Fibroblast of skin of right quadriceps (primary cell): ENCODE data around the gene LRG1.
A peak's percentile ranks its signal among the peaks of the same experiment; 100 is the strongest.
"Not testable (repeated sequence)": the region's sequence is repeated elsewhere in the genome, so short reads cannot be mapped to it uniquely, and the experiment has no call there.

Source experiments
- DNase-seq: peaks from one replicate; pipeline ENCODE4 v3.0.0-alpha.2; 2013

The LRG1 gene

DNA sequence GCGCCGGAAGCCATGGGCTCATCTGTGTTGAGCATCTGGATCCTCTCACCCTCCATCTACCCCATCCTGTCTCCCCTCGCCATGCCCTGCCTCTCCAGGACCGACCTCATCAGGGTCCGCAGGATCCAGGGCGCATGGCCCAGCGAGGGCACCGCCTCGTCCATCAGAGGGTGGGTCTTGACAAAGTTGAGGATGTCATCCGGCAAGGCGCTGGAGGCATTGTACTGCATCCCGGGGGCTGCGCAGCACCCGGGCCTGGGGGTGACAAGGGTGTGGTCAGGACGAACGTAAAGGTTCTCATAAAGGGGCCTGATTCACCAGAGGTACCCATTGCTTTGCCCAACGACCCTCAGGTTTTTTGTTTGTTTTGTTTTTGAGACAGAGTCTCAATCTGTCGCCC lies 10.2 kb upstream of the LRG1 start:
- DNase-seq = no peak

DNA sequence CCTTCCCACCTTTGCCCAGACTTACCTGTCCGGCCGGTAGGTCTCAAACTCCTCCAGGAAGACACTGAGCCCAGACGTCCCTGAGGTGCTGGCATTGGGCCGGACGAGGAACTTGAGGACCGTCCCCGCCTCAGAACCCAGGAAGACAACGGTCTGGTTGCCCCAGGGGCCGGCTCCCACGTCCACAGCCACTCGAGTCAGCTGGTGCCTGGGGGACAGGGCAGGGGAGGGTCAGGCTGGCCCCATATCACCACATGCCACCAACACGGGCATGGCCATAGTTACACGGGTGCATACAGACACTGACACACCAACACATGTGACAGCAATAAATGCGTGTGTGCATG lies 8.4 kb upstream of the LRG1 start:
- DNase-seq = no peak

DNA sequence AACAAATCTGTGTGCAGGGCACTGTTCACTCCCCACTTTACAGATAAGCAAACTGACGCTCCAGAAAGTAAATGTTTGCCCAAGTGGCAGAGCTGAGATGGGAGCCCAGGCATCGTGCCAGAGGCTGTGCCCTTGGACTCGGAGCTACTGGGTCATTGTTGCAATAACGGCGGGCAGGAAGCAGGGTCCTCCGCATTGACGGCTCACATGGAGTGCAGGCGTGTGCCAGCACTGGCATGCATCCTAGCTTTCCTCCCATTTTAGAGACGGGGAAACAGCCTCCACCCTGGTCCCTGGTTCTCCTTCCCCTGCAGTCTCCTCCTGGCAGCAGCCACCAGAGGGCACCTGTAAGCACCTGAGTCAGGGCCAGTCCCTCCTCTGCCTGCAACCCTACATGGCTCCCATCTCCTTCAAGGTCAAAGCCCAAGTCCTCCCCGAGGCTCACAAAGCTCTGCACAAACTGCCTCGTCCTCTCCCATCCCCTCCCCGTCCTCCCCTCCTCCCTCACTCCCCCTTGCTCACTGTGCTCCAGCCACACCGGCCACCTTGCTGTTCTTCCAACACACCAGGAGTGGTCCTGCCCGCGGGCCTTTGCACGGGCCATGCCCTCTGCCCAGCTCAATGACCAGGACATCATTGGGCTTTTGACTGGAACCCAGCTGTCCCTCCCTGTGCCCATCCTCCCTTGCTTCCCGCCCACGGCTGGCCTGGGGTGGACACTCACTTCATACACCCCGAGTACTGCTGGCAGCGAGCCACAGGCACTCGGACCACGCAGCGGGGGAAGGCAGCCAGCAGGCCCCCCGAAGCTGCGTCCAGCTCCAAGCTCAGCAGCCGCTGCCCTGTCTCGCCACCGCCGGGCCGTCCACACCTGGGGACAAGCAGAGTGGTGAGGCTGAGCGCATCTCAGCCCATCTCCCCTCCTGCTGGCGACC lies 7.7 kb upstream of the LRG1 start:
- no peak for DNase-seq

DNA sequence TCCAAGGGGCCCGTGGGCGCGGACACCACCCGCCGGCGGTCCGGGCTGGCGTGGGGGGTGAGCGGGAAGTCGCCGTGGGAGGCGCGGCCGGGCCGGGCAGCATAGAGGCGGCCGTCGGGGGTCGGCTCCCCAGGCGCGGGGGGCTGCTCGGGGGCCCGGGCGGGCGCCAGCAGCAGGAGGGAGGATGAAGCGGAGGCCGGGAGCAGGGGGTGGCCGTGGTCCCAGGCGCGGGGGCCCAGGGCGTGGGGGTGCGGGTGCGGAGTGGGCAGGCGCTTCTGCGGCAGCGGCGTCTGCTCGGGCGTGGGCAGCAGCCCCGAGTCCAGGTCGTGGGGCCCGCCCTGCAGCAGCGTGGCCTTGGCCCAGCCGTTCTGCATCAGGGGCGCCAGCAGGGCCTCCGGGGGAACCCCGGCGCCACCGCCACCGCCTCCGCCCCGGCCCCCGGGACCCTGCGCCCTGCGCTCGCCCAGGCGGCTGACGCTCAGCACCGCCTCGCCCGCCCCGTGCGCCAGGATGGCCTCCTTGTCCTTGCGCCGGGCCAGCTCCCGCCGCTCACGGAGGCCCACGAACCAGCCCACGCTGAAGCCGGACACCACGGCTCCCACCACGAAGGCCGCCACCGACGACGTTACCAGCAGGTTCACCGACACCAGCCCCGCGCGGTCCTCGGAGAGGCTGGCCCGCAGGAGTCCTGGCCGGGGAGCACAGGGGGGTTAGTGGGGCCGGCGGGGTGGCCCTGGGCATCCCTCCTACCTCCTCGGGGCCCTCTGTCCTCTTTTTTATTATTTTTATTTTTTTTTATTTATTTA lies 4.2 kb upstream of the LRG1 start:
- DNase-seq = no peak

- DNase-seq = no peak
These were observed 3.3 kb upstream of the LRG1 start for GRCh38 chr19:4542896-4543841.

- DNase-seq = not testable (repeated sequence)
These were observed 1.9 kb upstream of the LRG1 start for GRCh38 chr19:4541806-4542145.

- no peak for DNase-seq
These were observed 1.4 kb upstream of the LRG1 start for GRCh38 chr19:4541114-4541805.

DNA sequence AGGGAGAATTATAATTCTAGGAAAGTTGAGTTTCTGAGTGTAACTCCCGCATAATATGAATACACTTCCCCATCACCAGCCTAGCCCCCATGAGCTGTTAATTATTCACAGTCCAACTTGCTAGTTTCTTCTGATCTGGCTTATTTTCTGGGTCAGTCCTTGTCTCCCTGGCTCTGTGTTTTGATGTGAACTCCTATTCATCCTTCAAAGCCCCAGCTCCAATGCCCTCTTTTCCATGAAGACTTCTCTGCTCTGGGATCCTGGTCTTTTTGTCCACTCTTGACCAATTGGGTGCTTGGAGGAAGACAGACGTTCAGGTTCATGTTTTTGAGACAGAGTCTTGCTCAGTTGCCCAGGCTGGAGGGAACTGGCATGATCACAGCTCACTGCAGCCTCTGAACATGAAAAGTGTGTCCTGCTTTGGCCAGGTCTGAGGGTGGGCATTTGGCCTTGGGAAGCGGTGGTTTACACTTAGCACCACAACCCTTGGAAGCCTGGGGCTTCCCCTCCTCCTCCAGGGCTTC lies 605 bp downstream of the LRG1 start:
- no peak for DNase-seq

GRCh38 chr19:4538601-4538954 lies 1.3 kb downstream of the LRG1 start:
- no peak for DNase-seq

GRCh38 chr19:4537953-4538600 lies 1.8 kb downstream of the LRG1 start:
- DNase-seq = no peak

GRCh38 chr19:4536798-4537197 lies 3.0 kb downstream of the LRG1 start:
- no peak for DNase-seq

GRCh38 chr19:4534836-4535658 lies 4.8 kb downstream of the LRG1 start, which contains the start of gene PLIN5:
PLIN5 (minus strand) TSS chr19:4535224; CDS start chr19:4534074, 1,150 bp downstream.
- DNase-seq = peak; percentile 28

- DNase-seq = no peak
These were observed 5.9 kb downstream of the LRG1 start for GRCh38 chr19:4533835-4534424.

DNA sequence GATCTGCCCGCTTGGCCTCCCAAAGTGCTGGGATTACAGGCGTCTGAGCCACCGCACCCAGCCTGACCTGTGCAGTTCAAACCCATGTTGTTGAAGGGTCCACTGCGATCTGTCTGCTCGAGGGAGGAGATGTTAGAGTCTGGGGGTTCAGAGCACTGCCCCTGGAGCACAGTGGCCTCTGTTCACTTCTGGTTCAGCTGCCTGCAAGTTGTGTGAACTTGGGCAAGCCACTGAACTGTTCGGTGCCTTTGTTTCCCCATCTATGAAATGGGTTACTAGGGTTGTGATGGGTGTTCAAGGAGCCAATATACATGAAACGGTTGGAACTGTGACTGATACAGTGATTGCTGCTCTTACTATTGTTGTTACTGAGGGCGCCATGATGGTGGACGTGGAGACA lies 6.5 kb downstream of the LRG1 start:
- DNase-seq = no peak

- no peak for DNase-seq
These were observed 8.2 kb downstream of the LRG1 start for GRCh38 chr19:4531562-4532165.

- no peak for DNase-seq
These were observed 9.8 kb downstream of the LRG1 start for GRCh38 chr19:4529924-4530522.

GRCh38 chr19:4528843-4529242 lies 11.0 kb downstream of the LRG1 start:
- DNase-seq = no peak

DNA sequence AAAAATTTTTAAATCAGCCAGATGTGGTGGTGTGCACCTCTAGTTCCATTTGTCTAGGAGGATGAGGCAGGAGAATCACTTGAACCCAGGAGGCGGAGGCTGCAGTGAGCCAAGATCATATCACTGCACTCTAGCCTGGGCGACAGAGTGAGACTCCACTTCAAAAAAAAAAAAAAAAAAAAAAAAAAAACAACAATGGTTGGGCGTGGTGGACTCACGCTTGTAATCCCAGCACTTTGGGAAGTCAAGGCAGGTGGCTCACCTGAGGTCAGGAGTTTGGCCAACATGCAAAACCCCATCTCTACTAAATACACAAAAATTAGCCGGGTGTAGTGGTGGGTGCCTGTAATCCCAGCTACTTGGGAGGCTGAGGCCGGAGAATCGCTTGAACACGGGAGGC lies 12.5 kb downstream of the LRG1 start:
- DNase-seq = not testable (repeated sequence)

- DNase-seq = no peak
These were observed 14.3 kb downstream of the LRG1 start for GRCh38 chr19:4525563-4526002.
